Midbrain (tissue), 1 donor: ENCODE data around the gene C10orf143.
A peak's percentile ranks its signal among the peaks of the same experiment; 100 is the strongest.
"Not testable (repeated sequence)": the region's sequence is repeated elsewhere in the genome, so short reads cannot be mapped to it uniquely, and the experiment has no call there.

Source experiments
- DNase-seq: peaks from one replicate; lab custom pipeline; 2025; lab: John Stamatoyannopoulos, UW

The C10orf143 gene

DNA sequence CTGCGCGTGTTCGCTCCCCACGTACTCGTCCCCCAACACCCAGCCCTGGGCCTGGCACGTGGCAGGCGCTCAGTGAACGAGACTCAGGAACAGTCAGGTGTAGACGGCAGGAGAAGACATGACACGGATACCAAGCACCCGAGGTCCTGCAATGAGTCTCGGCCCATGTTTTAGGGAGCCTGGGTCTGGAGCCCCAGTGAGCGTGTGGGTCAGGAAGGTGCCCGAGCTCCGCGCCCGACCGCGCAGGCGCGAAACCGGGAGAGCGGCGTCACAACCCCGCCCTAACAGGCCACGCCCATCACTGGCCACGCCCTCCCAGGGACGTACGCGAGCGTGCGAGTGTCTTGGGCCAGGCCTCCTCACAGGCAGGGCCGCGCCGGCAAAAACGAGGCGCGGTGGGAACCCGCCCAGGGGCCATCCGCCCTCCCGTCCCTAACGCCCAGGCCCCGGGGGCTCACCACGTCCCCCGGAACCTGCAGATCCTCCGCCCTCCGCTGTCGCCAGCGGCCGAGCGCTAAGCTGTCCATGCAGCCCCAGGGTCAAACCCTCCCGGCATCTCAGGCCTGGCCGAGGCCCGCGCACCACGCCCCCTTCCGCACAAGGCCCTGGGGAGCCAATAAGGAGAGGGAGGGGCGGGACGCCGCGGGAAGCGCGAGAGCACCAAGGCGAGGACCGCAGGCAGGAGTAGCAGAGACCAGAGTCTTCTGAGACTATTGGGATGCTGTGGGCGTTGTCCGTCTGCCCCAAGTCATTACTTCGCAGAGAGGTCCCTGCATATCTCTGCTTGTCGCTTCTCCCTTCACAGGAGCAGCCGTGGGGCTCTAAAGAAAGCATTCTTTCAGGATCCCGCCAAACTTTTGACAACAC, at the start of gene C10orf143:
Gene C10orf143, minus strand, starts transcription at position 585 of the 867 bp plus-strand sequence. Its CDS starts 58 bp downstream, at position 527.
- peak; percentile 97 for DNase-seq

DNA sequence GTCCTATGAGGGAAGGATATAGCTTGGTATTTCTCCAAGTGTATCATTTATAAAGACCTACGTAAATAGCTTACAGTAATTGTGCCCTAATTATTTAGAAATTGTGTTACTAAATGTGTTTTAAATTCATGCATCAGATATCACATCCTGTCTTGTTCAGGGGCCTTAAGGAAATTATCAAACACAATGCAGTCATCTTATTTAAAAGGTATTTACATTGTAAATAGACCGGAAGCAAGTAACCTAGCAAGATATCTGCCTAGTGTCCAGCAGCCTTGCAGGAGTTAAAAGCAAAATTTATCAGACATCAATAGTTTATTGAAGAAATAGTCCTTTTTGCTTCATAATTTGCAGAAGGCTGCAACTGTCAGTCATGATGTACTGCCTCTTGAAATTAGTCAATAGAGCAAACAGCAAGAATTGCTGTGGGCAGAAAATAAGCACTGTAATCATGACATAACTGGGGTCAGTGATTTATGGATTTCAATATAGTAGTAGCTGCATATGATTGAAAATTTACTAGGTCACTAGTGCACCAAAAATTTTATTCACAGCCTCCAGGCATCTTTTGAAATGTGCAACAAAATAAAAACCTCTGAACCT, 48.7 kb upstream of the C10orf143 start:
- no peak for DNase-seq

- no peak for DNase-seq
These were observed 35.4 kb upstream of the C10orf143 start for GRCh38 chr10:130146042-130146441.

GRCh38 chr10:130141878-130142277, 31.2 kb upstream of the C10orf143 start:
- no peak for DNase-seq

- no peak for DNase-seq
These were observed 30.8 kb upstream of the C10orf143 start for GRCh38 chr10:130141460-130141859.

DNA sequence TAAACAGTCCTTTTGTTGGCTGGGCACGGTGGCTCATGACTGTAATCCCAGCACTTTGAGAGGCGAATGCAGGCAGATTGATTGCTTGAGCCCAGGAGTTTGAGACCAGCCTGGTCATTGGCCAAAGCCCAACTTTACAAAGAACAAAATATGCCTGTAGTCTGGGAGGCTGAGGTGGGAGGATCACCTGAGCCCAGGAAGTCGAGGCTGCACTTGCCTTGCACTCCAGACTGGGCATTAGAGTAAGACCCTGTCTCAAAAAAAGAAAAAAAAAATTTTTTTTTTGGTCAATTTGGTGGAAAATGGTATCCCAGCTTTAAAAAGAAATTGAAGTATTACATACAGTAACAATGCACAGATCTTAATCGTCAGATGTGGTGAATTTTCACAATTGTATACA, 30.4 kb upstream of the C10orf143 start:
- no peak for DNase-seq

DNA sequence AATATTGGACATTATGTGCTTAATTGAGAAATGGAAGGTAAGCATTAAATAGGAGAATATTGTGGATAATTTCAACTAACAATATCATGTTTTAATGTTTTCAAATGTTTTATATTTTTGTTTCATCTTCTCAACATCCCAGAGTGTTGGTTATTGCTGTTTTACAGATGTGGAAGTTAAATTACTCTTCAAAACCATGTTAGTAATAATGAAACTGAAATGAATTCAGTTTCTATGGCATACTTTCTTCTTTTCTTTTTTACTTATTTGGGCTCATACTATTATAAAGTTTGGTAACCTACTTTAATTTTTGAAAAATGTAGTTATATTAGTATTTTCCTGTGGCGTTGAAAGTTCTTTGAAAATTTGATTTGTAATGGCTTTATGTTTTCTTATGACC, 29.8 kb upstream of the C10orf143 start:
- DNase-seq = no peak

DNA sequence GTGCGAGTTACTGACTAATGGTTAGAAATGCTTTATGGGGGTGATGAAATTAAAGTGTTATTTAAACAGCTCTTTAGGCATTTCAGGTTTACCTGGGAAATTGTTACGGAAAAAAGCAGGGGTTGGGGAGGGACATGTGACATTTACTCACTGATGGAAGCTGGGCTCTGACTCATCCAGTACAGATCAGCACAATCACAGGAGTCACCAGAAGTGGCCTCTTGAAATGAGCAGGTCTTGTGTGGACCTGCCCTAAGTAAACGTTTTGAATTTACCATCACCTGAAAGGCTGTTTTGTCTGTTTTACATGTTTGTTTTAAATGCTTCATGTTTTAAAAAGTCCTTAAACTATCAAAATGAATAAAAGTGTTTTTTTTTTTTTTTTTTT, 27.8 kb upstream of the C10orf143 start:
- no peak for DNase-seq

DNA sequence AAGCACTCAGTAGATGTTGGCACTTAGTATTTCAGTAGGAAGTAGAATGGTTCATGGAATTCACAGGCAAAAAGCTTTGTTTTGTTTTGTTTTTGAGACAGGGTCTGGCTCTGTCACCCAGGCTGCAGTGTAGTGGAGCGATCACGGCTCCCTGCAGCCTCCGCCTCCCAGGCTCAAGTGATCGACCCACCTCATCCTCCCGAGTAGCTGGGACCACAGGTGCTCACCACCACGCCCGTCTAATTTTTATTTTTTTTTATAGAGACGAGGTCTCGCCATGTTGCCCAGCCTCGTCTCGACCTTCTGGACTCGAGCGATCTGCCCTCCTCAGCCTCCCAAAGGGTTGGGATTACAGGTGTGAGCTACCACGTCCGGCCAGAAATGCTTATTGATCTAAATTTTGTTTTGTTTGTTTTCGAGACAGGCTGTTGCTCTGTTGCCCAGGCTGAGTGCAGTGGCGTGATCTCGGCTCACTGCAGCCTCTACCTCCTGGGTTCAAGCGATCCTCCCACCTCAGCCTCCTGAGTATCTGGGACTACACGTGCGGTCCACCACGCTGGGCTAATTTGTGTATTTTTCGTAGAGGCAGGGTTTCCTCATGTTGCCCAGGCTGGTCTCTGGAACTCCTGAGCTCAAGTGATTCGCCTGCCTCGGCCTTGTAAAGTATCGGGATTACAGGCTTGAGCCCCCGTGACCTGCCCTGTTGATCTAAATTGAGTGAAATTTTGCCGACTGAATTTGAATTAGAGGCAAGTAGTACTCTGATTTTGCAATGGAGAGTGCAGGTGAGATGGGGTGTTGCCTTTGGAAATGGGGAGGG, 27.2 kb upstream of the C10orf143 start:
- no peak for DNase-seq

- DNase-seq = no peak
These were observed 26.4 kb upstream of the C10orf143 start for GRCh38 chr10:130137090-130137448.

- peak; percentile 89 for DNase-seq
These were observed 25.8 kb upstream of the C10orf143 start, which contains the start of gene GLRX3 for GRCh38 chr10:130136226-130137089. Gene GLRX3, plus strand, starts transcription at chr10:130136391. Its CDS starts 30 bp downstream, at chr10:130136421.

- DNase-seq = no peak
These were observed 25.1 kb upstream of the C10orf143 start for GRCh38 chr10:130135676-130136225.

- DNase-seq = no peak
These were observed 18.3 kb upstream of the C10orf143 start for GRCh38 chr10:130128922-130129321.

- no peak for DNase-seq
These were observed 17.6 kb upstream of the C10orf143 start for GRCh38 chr10:130128062-130128781.

GRCh38 chr10:130127364-130128061, 16.9 kb upstream of the C10orf143 start:
- peak; percentile 64 for DNase-seq

DNA sequence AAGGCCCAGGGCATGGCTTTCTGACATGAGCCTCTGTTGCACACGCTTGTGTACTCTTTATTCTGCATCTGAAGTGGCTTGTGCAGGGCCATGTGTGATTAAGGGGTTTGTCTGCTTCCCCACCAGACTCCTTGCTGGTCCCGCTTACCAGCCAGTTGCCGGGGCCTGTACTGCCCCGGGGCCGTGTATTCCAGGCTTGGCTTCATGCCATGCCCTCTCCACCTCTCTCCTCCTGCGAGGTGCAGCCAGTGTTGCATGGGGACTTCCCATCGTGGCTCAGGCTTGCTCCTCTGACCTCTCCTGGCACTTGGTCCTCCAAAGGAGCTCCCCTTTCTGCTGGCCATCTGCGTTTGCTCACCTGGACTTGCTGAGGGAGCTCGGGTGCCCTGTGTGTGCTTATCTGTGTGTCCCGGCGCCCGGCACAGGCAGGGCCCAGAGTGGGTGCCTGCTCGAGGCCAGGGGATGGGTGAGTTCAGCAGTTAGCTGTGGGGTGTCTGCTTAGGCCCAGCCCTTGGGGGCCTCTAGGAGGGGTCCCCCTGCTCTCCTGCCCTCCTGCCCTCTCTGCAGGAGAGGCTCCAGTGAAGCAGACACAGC, 11.0 kb upstream of the C10orf143 start:
- no peak for DNase-seq

DNA sequence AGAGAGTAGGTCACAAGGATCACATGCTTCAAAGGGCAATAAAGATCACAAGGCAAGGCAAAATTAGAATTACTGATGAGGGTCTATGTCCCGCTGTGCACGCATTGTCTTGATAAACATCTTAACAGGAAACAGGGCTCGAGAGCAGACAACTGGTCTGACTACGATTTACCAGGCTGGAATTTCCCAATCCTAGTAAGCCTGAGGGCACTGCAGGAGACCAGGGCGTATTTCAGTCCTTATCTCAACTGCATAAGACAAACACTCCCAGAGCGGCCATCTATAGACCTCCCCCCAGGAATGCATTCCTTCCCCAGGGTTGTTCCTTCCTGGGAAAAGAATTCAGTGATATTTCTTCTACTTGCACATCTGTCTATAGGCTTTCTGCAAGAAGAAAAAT, 6.9 kb upstream of the C10orf143 start:
- DNase-seq = not testable (repeated sequence)

- DNase-seq = not testable (repeated sequence)
These were observed 6.3 kb upstream of the C10orf143 start for GRCh38 chr10:130116942-130117341.

GRCh38 chr10:130112821-130113220, 2.2 kb upstream of the C10orf143 start:
- no peak for DNase-seq

DNA sequence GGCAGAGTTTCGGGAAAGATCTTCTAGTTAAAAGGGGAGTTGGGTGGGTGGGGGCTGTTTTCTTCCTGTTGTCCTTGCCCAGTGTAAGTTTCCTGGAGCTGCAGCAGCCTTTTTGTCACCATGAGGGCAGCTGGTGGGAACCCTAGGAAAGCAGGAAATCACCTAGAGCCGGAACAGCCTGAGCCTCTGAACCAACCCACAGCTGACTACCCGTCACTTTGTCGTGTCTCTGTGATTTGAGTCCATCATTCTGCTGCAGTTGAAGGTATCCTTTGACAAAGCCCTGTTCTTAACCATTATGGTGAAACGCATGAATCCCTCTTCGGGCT, 1.2 kb upstream of the C10orf143 start:
- DNase-seq = no peak
